ENCODE data around the gene PIK3R1.

PIK3R1 gene

DNA sequence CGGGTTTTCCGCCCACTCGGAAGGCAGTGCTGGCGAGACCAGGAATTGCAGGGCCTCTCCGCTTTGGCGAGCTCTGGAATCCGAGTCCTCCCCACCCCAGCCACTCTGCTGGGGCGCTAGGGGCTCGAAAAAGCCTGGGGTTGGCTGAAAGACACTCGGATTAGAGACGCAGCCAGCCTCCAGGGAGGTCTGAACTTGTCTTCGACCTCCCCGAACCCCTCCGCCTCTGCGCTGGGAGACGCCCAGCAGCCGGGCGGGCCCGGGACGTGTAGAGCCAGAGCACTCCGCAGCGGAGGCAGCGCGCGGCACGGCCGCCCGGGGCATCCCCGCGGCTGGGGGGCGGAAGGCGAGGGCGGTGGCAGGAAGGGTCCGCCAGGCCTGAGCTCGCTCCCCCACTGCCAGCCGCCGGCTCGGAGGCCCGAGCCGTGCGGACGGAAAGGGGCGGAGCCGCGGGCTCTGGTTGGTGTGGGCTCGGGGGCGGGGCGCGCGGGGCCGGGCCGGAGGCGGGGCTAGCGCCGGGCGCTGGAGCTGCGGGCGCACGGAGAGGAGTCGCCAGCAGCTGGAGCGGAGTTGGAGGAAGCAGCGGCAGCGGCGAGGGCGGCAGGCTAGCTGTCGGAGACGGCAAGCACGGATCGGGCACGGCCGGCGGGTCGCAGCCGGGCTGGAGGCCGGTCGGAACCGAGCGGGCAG lies at the start of gene PIK3R1:
PIK3R1 (plus strand) TSS at position 549 of the 690 bp plus-strand sequence. CDS start 10,920 bp downstream, outside the sequence.
- Histone ChIP-seq H3K4me1 (ENCODE audit: control insufficient read depth in 5 of 5, insufficient read depth in 5 of 5, low read length in 5 of 5) (peaks cover 0 to 41% (median 38%) of the 10 kb centered on the region in 5 donors), H3K27me3 (ENCODE audit: control insufficient read depth in 5 of 5, insufficient read depth in 4 of 5, low read length in 5 of 5) (no peaks in the 10 kb centered on the region), H3K9ac (ENCODE audit: low read length in 5 of 5) (peak within 1 kb of the TSS; percentile 77 to 96 (median 89)), H3K4me3 (ENCODE audit: low read depth in 1 of 5, low read length in 5 of 5) (peak within 1 kb of the TSS; percentile 76 to 98 (median 87)), H3K36me3 (ENCODE audit: control insufficient read depth in 5 of 5, insufficient read depth in 5 of 5, low read length in 5 of 5) (peaks cover 0 to 2% (median 1%) of the 10 kb centered on the region in 5 donors), H3K9me3 (ENCODE audit: control insufficient read depth in 5 of 5, low read length in 5 of 5) (peaks cover 0 to 6% (median 0%) of the 10 kb centered on the region in 5 donors), H3K27ac (ENCODE audit: low read depth, low read length) (peak within 1 kb of the TSS; percentile 96)

GRCh38 chr5:68167195-68167651 lies 48.3 kb upstream of the PIK3R1 start:
- H3K4me3 ChIP-seq (ENCODE audit: low read depth in 1 of 5, low read length in 5 of 5) = no peak overlapping the region
- no peak overlapping the region for H3K27ac ChIP-seq (ENCODE audit: low read depth, low read length)
- H3K36me3 ChIP-seq (ENCODE audit: control insufficient read depth in 5 of 5, insufficient read depth in 5 of 5, low read length in 5 of 5) = no peaks in the 10 kb centered on the region
- H3K27me3 ChIP-seq (ENCODE audit: control insufficient read depth in 5 of 5, insufficient read depth in 4 of 5, low read length in 5 of 5) = no peaks in the 10 kb centered on the region
- no peak overlapping the region for H3K9ac ChIP-seq (ENCODE audit: low read length in 5 of 5)
- H3K9me3 ChIP-seq (ENCODE audit: control insufficient read depth in 5 of 5, low read length in 5 of 5) = no peaks in the 10 kb centered on the region
- peaks cover 0 to 26% (median 15%) of the 10 kb centered on the region in 5 donors for H3K4me1 ChIP-seq (ENCODE audit: control insufficient read depth in 5 of 5, insufficient read depth in 5 of 5, low read length in 5 of 5)

DNA sequence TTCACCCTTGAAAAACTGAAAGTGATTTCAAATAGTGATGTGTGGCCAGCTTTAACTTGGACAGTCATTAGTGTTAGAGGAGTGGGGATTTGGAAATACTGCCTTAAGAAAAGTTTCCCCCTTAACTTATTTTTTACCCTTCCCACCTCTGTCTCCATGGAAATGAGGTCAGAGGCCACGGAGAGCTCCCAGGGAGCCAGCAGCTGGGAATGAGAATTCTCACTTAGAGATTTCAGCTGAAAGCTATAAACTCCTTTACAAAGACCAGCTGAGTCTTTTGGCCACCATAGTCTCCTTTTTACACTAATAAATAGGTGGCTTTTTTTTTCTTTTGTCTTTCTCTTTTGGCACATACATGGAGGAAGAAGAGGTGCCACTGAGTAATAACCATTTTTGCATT lies 45.7 kb upstream of the PIK3R1 start:
- H3K27ac ChIP-seq (ENCODE audit: low read depth, low read length) = peak overlapping the region; percentile 63
- peaks cover 0 to 42% (median 20%) of the 10 kb centered on the region in 5 donors for H3K4me1 ChIP-seq (ENCODE audit: control insufficient read depth in 5 of 5, insufficient read depth in 5 of 5, low read length in 5 of 5)
- no peak overlapping the region for H3K4me3 ChIP-seq (ENCODE audit: low read depth in 1 of 5, low read length in 5 of 5)
- no peak overlapping the region for H3K9ac ChIP-seq (ENCODE audit: low read length in 5 of 5)
- H3K36me3 ChIP-seq (ENCODE audit: control insufficient read depth in 5 of 5, insufficient read depth in 5 of 5, low read length in 5 of 5) = no peaks in the 10 kb centered on the region
- H3K27me3 ChIP-seq (ENCODE audit: control insufficient read depth in 5 of 5, insufficient read depth in 4 of 5, low read length in 5 of 5) = no peaks in the 10 kb centered on the region
- no peaks in the 10 kb centered on the region for H3K9me3 ChIP-seq (ENCODE audit: control insufficient read depth in 5 of 5, low read length in 5 of 5)

DNA sequence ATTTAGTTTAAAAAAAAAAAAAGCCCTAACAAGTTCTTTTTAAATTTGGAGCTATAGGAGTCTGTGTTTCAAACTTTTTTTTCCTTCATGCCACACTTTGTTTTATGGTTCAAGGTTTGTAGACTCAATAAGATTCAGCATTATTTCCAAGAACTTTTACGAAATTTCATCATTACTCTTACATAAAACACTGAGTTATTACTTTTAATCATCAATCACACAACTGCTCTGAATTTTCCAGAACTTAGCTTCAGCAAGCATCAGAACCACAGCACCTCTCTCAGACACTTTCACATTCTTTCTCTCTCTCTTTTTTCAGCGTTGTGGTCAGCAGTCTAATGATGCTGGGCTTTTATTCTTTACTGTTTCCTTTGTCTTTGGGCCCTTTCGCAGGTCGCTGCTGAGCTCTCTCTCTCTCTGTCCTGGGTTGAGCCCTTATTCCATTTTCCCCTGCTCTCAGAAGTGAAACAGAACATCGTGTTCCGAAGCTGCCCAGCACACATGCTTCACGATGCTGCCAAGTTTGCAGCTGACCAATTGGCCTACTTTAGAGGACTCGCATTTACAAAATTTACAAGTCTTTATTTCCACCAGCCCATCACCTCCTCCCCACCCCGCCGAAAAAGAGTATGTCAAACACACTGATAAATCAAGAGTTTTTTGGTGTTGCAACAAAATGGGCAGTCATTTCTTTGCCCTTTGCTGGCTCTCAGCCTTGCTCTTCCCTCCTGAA lies 44.6 kb upstream of the PIK3R1 start:
- H3K4me1 ChIP-seq (ENCODE audit: control insufficient read depth in 5 of 5, insufficient read depth in 5 of 5, low read length in 5 of 5) = peaks cover 0 to 42% (median 20%) of the 10 kb centered on the region in 5 donors
- H3K27me3 ChIP-seq (ENCODE audit: control insufficient read depth in 5 of 5, insufficient read depth in 4 of 5, low read length in 5 of 5) = no peaks in the 10 kb centered on the region
- peak overlapping the region; percentile 60 for H3K27ac ChIP-seq (ENCODE audit: low read depth, low read length)
- H3K9ac ChIP-seq (ENCODE audit: low read length in 5 of 5) = peak overlapping the region in 2 of 5 donors; percentile 59 to 67
- H3K9me3 ChIP-seq (ENCODE audit: control insufficient read depth in 5 of 5, low read length in 5 of 5) = no peaks in the 10 kb centered on the region
- peak overlapping the region in 1 of 5 donors; percentile 40 for H3K4me3 ChIP-seq (ENCODE audit: low read depth in 1 of 5, low read length in 5 of 5)
- H3K36me3 ChIP-seq (ENCODE audit: control insufficient read depth in 5 of 5, insufficient read depth in 5 of 5, low read length in 5 of 5) = no peaks in the 10 kb centered on the region

DNA sequence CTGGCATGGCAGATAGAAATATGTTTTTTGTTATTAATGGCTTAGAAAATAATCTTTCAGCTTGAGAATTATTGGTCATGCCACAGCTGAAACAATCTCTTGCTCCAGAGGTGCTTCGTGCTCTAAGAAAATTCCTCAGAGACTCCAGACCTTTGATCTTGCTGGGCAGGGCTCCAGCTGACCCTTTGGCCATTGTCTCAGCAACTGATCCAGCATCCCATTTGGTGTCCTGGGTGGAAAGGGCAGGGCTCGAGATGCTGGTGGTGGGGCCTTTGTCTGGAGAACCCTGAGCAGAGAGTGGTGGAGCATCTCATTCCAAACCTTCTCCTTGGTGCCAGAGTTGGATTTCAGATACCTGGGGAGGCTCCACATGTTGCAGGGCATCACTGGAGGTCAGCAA lies 43.2 kb upstream of the PIK3R1 start:
- H3K4me1 ChIP-seq (ENCODE audit: control insufficient read depth in 5 of 5, insufficient read depth in 5 of 5, low read length in 5 of 5) = peaks cover 0 to 42% (median 20%) of the 10 kb centered on the region in 5 donors
- H3K9ac ChIP-seq (ENCODE audit: low read length in 5 of 5) = no peak overlapping the region
- H3K27ac ChIP-seq (ENCODE audit: low read depth, low read length) = peak overlapping the region; percentile 34

GRCh38 chr5:68173007-68173406 lies 42.5 kb upstream of the PIK3R1 start:
- Histone ChIP-seq H3K4me3 (ENCODE audit: low read depth in 1 of 5, low read length in 5 of 5) (no peak overlapping the region), H3K4me1 (ENCODE audit: control insufficient read depth in 5 of 5, insufficient read depth in 5 of 5, low read length in 5 of 5) (peaks cover 0 to 42% (median 20%) of the 10 kb centered on the region in 5 donors), H3K9me3 (ENCODE audit: control insufficient read depth in 5 of 5, low read length in 5 of 5) (peaks cover 0 to 4% (median 0%) of the 10 kb centered on the region in 5 donors), H3K27ac (ENCODE audit: low read depth, low read length) (peak overlapping the region; percentile 34), H3K36me3 (ENCODE audit: control insufficient read depth in 5 of 5, insufficient read depth in 5 of 5, low read length in 5 of 5) (no peaks in the 10 kb centered on the region), H3K9ac (ENCODE audit: low read length in 5 of 5) (no peak overlapping the region), H3K27me3 (ENCODE audit: control insufficient read depth in 5 of 5, insufficient read depth in 4 of 5, low read length in 5 of 5) (no peaks in the 10 kb centered on the region)

More for the DNA sequence above, 43.2 kb upstream of the PIK3R1 start:
- Histone ChIP-seq H3K9me3 (ENCODE audit: control insufficient read depth in 5 of 5, low read length in 5 of 5) (peaks cover 0 to 4% (median 0%) of the 10 kb centered on the region in 5 donors), H3K36me3 (ENCODE audit: control insufficient read depth in 5 of 5, insufficient read depth in 5 of 5, low read length in 5 of 5) (no peaks in the 10 kb centered on the region), H3K4me3 (ENCODE audit: low read depth in 1 of 5, low read length in 5 of 5) (no peak overlapping the region), H3K27me3 (ENCODE audit: control insufficient read depth in 5 of 5, insufficient read depth in 4 of 5, low read length in 5 of 5) (no peaks in the 10 kb centered on the region)

DNA sequence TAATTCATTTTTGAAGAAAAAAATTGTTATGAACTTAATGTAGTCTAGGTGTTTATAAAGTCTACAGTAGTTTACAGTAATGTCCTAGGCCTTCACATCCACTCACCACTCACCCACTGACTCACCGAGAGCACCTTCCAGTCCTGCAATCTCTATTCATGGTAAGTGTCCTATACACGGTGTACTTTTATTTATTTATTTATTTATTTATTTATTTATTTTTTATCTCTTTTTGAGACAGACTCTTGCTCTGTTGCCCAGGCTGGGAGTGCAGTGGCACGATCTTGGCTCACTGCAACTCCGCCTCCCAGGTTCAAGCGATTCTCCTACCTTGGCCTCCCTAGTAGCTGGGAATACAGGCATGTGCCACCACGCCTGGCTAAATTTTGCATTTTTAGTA lies 39.3 kb upstream of the PIK3R1 start:
- Histone ChIP-seq H3K27ac (ENCODE audit: low read depth, low read length) (no peak overlapping the region), H3K27me3 (ENCODE audit: control insufficient read depth in 5 of 5, insufficient read depth in 4 of 5, low read length in 5 of 5) (no peaks in the 10 kb centered on the region), H3K9me3 (ENCODE audit: control insufficient read depth in 5 of 5, low read length in 5 of 5) (peaks cover 0 to 4% (median 0%) of the 10 kb centered on the region in 5 donors), H3K4me1 (ENCODE audit: control insufficient read depth in 5 of 5, insufficient read depth in 5 of 5, low read length in 5 of 5) (peaks cover 0 to 25% (median 11%) of the 10 kb centered on the region in 5 donors), H3K9ac (ENCODE audit: low read length in 5 of 5) (no peak overlapping the region), H3K4me3 (ENCODE audit: low read depth in 1 of 5, low read length in 5 of 5) (no peak overlapping the region), H3K36me3 (ENCODE audit: control insufficient read depth in 5 of 5, insufficient read depth in 5 of 5, low read length in 5 of 5) (no peaks in the 10 kb centered on the region)

- H3K27me3 ChIP-seq (ENCODE audit: control insufficient read depth in 5 of 5, insufficient read depth in 4 of 5, low read length in 5 of 5) = no peaks in the 10 kb centered on the region
- peaks cover 0 to 18% (median 5%) of the 10 kb centered on the region in 5 donors for H3K4me1 ChIP-seq (ENCODE audit: control insufficient read depth in 5 of 5, insufficient read depth in 5 of 5, low read length in 5 of 5)
- no peaks in the 10 kb centered on the region for H3K36me3 ChIP-seq (ENCODE audit: control insufficient read depth in 5 of 5, insufficient read depth in 5 of 5, low read length in 5 of 5)
- no peak overlapping the region for H3K4me3 ChIP-seq (ENCODE audit: low read depth in 1 of 5, low read length in 5 of 5)
- H3K9ac ChIP-seq (ENCODE audit: low read length in 5 of 5) = no peak overlapping the region
- peaks cover 0 to 4% (median 0%) of the 10 kb centered on the region in 5 donors for H3K9me3 ChIP-seq (ENCODE audit: control insufficient read depth in 5 of 5, low read length in 5 of 5)
- H3K27ac ChIP-seq (ENCODE audit: low read depth, low read length) = no peak overlapping the region
Observed at GRCh38 chr5:68176802-68177479, 38.6 kb upstream of the PIK3R1 start.

DNA sequence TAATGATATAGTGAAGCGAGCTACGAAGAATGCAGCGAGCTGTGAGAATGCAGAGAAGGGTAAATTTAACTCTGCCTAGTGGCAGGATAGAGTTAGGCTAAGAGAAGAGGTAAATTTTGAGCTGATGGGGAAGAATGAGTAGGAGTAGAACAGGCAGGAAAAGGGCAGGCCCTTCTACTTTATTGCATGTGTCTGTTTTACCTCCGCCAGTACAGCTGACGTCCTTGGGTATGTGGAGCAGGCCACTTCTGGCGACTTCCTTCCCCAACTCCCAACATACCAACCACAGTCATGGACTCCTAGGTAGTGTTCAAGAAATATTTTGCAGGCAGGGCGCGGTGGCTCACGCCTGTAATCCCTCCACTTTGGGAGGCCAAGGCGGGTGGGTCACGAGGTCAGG lies 37.9 kb upstream of the PIK3R1 start:
- Histone ChIP-seq H3K4me3 (ENCODE audit: low read depth in 1 of 5, low read length in 5 of 5) (no peak overlapping the region), H3K27ac (ENCODE audit: low read depth, low read length) (no peak overlapping the region), H3K27me3 (ENCODE audit: control insufficient read depth in 5 of 5, insufficient read depth in 4 of 5, low read length in 5 of 5) (no peaks in the 10 kb centered on the region), H3K9me3 (ENCODE audit: control insufficient read depth in 5 of 5, low read length in 5 of 5) (peaks cover 0 to 4% (median 0%) of the 10 kb centered on the region in 5 donors), H3K4me1 (ENCODE audit: control insufficient read depth in 5 of 5, insufficient read depth in 5 of 5, low read length in 5 of 5) (peaks cover 0 to 11% (median under 1%) of the 10 kb centered on the region in 5 donors), H3K9ac (ENCODE audit: low read length in 5 of 5) (no peak overlapping the region), H3K36me3 (ENCODE audit: control insufficient read depth in 5 of 5, insufficient read depth in 5 of 5, low read length in 5 of 5) (no peaks in the 10 kb centered on the region)
